ENCODE results near the gene ZNF319. TPM values are rescaled to one million over a fixed set of nuclear protein-coding genes. Genes with fewer than 3 reads are reported as not detected.
A peak's percentile ranks its signal among the peaks of the same experiment; 100 is the strongest.

ZNF319 gene
- total RNA-seq, 1 donor from 2014 or later, result 7.9 TPM

DNA sequence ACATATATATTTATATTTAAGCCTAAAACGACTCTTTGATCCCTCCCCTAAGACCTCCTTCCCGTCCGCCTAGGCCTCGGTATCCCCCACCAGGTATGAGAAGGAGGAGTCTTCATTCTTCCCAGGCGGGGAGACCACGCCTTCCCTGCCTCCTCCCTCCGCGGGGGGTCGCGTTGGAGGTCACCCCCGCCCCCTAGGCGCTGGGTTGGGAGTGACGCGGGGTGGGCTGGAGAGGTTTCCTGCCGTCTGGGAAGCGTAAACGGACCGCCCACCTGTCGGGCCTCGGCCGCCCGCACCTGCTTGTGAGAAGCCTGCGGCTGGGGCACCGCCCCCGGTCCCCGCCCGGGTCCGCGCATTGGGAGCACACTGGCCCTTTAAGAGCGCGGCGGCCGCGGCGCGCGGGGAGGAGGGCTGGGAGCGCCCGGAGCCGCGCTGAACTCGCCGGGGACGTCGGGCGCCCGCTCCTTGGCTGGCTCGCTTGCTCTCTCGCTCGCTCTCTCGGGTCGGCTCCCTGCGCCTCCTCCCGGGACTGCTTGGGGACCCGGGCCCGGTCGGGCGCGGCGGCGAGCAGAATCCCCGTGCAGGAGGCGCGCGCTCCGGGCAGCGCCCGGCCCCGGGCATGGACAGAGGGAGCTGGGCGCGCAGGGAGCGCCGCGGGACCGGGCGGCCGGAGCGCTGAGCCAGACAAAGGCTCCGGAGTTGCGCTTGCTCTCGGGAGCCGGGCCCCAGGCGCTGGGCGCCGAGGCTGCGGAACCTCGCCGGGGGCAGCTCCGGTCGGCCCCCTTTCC is 25.1 kb upstream of the ZNF319 start, which contains the start of gene MMP15:
TSS of gene MMP15 (plus strand) at position 404 of the 788 bp plus-strand sequence. CDS start 597 bp downstream, outside the sequence.
- TF ChIP-seq, protein P1, sequence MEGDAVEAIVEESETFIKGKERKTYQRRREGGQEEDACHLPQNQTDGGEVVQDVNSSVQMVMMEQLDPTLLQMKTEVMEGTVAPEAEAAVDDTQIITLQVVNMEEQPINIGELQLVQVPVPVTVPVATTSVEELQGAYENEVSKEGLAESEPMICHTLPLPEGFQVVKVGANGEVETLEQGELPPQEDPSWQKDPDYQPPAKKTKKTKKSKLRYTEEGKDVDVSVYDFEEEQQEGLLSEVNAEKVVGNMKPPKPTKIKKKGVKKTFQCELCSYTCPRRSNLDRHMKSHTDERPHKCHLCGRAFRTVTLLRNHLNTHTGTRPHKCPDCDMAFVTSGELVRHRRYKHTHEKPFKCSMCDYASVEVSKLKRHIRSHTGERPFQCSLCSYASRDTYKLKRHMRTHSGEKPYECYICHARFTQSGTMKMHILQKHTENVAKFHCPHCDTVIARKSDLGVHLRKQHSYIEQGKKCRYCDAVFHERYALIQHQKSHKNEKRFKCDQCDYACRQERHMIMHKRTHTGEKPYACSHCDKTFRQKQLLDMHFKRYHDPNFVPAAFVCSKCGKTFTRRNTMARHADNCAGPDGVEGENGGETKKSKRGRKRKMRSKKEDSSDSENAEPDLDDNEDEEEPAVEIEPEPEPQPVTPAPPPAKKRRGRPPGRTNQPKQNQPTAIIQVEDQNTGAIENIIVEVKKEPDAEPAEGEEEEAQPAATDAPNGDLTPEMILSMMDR (IDR thresholded peaks at IDR 0.05), result no peak
- TF ChIP-seq POLR2A (IDR thresholded peaks at IDR 0.05), result no peak
- TF ChIP-seq POLR2AphosphoS5 (IDR thresholded peaks at IDR 0.05; ENCODE audit: insufficient read depth in 1 of 2, low read depth in 1 of 2), result peak in 1 of 2 donors; percentile 28
- no peak for DNase-seq (ENCODE audit: extremely low spot score in 2 of 2)

DNA sequence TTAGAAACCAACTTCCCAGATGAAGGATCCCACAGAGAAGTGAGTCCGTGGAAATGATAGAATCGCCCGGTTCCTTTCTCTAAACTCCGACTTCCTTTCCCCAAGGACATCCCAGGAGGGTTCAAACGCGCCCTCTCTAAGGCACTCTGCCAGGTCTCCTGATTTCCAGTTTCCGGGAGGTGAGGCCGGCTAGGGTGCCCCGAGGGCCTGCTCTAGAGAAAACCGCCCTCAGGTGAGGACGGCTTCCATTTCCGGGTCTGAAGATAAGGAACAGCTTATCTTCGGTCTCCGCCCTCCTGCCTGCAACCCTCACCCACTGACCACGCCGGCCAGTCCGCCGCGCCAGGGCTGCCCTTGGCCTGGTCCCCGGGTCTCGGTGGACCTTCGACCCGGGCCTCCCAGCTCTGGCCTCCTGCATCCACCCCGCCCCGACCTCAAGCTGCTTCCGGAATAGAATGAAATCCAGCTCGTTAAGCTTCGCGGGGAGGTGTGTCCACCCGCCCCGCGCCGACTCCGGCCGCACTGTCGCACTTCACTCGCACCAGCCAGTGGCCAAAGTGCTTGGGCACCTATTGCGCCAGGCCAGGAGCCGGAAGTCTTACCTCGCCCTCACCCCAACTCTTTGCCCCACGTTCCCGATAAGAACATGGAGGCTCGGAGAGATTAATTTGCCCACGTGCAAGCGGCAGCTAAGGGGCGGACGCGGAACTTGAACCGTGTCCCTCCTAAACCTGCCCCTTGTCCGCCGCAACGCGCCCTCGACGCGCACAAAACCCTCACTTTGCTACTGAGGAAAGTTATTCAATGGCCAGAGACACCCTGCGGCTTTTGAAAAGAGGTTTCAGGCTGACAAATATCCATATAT is 24.2 kb upstream of the ZNF319 start:
- DNase-seq (ENCODE audit: extremely low spot score in 2 of 2), result no peak
- Histone ChIP-seq H3K9me3 (no peaks in the 10 kb centered on the region), H3K27me3 (no peaks in the 10 kb centered on the region), H3K4me1 (peaks cover 49% of the 10 kb centered on the region), H3K4me3 (peak overlapping the region; percentile 58 to 65), H3K36me3 (no peaks in the 10 kb centered on the region), H3K27ac (no peak overlapping the region)
- TF ChIP-seq, protein P1 (IDR thresholded peaks at IDR 0.05), result no peak
- no peak for TF ChIP-seq POLR2AphosphoS5 (IDR thresholded peaks at IDR 0.05; ENCODE audit: insufficient read depth in 1 of 2, low read depth in 1 of 2)
- no peak for TF ChIP-seq POLR2A (IDR thresholded peaks at IDR 0.05)
- intact Hi-C loops (cut with DNase I), result loop anchor here (5.0 kb wide), 1 partner anchor 98 kb away; no protein-coding TSS in a partner anchor

More for the DNA sequence above, 25.1 kb upstream of the ZNF319 start, which contains the start of gene MMP15:
- no peaks in the 10 kb centered on the region for H3K36me3 ChIP-seq
- H3K4me3 ChIP-seq, result peak within 1 kb of the TSS; percentile 58 to 65
- H3K4me1 ChIP-seq, result peaks cover 50% of the 10 kb centered on the region
- intact Hi-C loops (cut with DNase I), result no loop called here
- no peaks in the 10 kb centered on the region for H3K27me3 ChIP-seq
- H3K9me3 ChIP-seq, result no peaks in the 10 kb centered on the region
- peak within 1 kb of the TSS; percentile 45 for H3K27ac ChIP-seq

DNA sequence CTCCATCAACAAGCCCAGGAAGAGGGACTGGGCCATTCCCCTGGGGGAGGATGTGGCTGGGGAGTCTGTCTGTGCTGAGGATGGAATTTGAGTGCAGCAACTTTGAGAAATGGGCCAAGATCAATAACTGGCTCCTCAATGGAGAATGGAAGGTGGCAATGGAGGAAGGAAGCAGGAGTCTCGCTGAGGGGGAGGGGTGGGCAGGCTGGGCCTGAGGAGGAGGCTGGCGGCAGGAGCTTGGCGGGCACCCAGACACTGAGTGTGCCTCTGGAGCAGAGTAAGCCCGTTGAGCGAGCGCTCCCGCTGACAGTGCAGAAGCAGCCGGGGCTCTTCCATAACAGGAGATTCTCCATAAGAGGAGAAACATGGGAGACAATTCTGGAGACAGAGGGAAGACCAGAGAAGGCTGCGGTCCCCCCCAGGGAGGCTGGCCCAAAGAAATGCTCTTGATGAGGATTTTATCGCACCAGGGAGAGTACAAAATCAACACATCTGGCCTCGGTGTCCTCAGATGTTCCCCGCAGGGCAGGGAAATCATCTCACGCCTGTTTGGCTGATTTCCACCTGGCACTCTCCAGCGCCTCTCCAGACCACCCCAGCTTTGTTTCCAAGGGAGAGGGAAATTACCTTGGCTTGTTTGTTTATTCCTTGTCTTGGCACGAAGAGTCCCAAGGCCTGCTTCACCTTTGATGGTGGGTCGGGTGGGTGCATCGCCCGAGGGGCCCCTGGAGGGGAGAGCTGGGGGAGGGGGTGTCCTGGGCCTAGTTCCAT is 22.3 kb upstream of the ZNF319 start:
- peaks cover 0 to 11% of the 10 kb centered on the region in 2 donors for H3K36me3 ChIP-seq
- no peaks in the 10 kb centered on the region for H3K27me3 ChIP-seq
- no peaks in the 10 kb centered on the region for H3K9me3 ChIP-seq
- DNase-seq (ENCODE audit: extremely low spot score in 2 of 2), result no peak
- intact Hi-C loops (cut with DNase I), result loop anchor here (5.0 kb wide), 1 partner anchor 100 kb away; no protein-coding TSS in a partner anchor
- TF ChIP-seq POLR2AphosphoS5 (IDR thresholded peaks at IDR 0.05; ENCODE audit: insufficient read depth in 1 of 2, low read depth in 1 of 2) (no peak), POLR2A (IDR thresholded peaks at IDR 0.05) (no peak)
- TF ChIP-seq, protein P1 (IDR thresholded peaks at IDR 0.05), result no peak
- no peak overlapping the region for H3K4me3 ChIP-seq
- H3K4me1 ChIP-seq, result peaks cover 47% of the 10 kb centered on the region
- H3K27ac ChIP-seq, result peak overlapping the region; percentile 3

DNA sequence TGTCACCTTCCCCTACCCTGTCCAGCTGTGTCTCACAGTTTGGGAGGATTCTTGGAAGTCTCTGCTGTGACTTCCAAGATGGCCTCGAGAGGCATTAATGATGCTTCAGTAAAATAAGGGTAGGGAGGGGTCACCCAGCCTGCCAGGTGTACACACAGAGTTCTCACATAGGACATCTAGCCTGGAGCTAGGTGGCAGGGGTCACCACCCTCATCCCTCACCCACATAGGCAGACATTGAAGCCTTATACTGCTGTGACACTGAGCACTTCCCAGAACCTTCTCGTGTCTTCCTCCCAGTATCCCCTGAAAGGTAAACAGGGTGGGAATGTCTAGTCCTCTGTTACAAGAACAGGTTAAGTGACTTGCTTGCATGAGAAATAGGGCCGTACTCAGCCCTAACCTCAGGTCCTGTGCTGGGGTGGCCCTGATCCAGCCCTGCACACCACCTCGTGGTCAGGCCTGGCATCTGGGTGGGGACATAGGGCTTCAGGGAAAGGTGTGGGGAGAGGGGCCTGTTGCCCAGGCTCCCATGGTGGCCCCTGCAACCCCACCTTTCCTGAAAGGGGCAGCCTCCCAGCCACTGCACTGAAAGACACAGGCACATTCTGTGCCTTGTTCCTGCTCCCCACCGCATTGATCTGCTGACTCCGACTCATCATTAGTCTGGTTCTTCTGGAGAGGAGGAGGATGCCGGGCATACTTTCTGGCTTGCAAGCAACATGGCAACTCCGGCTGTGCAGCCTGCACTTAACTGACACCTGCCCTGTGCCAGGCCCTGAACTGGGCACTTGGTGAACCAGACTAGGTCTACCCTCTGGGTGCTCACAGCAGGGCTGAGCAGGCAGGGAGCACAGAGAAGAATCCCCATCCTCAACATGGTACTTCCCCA is 21.4 kb upstream of the ZNF319 start:
- TF ChIP-seq POLR2AphosphoS5 (IDR thresholded peaks at IDR 0.05; ENCODE audit: insufficient read depth in 1 of 2, low read depth in 1 of 2) (no peak), POLR2A (IDR thresholded peaks at IDR 0.05) (no peak)
- TF ChIP-seq, protein P1 (IDR thresholded peaks at IDR 0.05), result no peak
- Histone ChIP-seq H3K27ac (peak overlapping the region; percentile 3), H3K36me3 (peaks cover 0 to 18% of the 10 kb centered on the region in 2 donors), H3K27me3 (no peaks in the 10 kb centered on the region), H3K9me3 (no peaks in the 10 kb centered on the region), H3K4me3 (no peak overlapping the region), H3K4me1 (peaks cover 39% of the 10 kb centered on the region)
- intact Hi-C loops (cut with DNase I), result loop anchor here (5.0 kb wide), 1 partner anchor 100 kb away; no protein-coding TSS in a partner anchor
- no peak for DNase-seq (ENCODE audit: extremely low spot score in 2 of 2)

Data from vagina (tissue), 2 donors.